HepG2 (cell line): ENCODE data around the gene NFS1. TPM values are rescaled to one million over a fixed set of nuclear protein-coding genes. Genes with fewer than 3 reads are reported as not detected.

Experiments used
- ATAC-seq: fragments of 200-7000 bp; cut with Tn5 transposase; 3 replicates; pipeline ENCODE4 v1.9.1; 2020; ENCODE audit warnings: mild to moderate bottlenecking, moderate library complexity
- BruUV-seq: library from RNA; stranded (reverse); fragments of 400-500 nt; replicated peaks from 2 replicates; lab custom pipeline; 2021; lab: Mats Ljungman, UMichigan
- CTCF ChIA-PET: fragments of 300-600 bp; formaldehyde crosslinking; extraction: SDS; loops from one replicate; lab custom pipeline; 2021; ENCODE audit warnings: low total read pairs, inconsistent platforms, low intra/inter-chr PET ratio; lab: Yijun Ruan, JAX
- POLR2A ChIA-PET: fragments of 350-600 bp; sonication (Branson Sonifier 250); formaldehyde crosslinking; loops from one replicate; lab custom pipeline; 2020; ENCODE audit warnings: antibody characterized with exemption, inconsistent platforms; lab: Yijun Ruan, JAX
- DNase-seq: peaks from one replicate; pipeline ENCODE4 v3.0.0-alpha.2; 2015; ENCODE audit warnings: low spot score
- FAIRE-seq: peaks from 3 replicates; lab custom pipeline; 2011; peaks lifted over from hg19 to GRCh38; lab: Jason Lieb, UNC
- H2AFZ ChIP-seq: one replicate; pipeline ENCODE4 v1.6.1; 2011; ENCODE audit warnings: low read length, inconsistent platforms
- H3K27ac ChIP-seq: fragments of 300-600 bp; 3 replicates; pipeline ENCODE4 v1.8.0; 2011; ENCODE audit warnings: mixed run types, mild to moderate bottlenecking, mixed read lengths, low read length, inconsistent platforms; ENCODE audit not compliant: insufficient read depth; ENCODE audit errors: extremely low read length
- H3K27me3 ChIP-seq, 2 experiments: fragments of 200-600 bp in 1 of 2; 2 replicates in 1 of 2; 3 replicates in 1 of 2; pipeline versions ENCODE4 v1.6.0 to v1.8.0; 2011; ENCODE audit warnings: low read length in 2 of 2, mild to moderate bottlenecking in 2 of 2, moderate library complexity in 2 of 2, inconsistent platforms in 1 of 2; ENCODE audit not compliant: insufficient read depth in 2 of 2, control insufficient read depth in 1 of 2
- H3K36me3 ChIP-seq, 2 experiments: fragments of 200-600 bp in 1 of 2; replicated peaks in 1 of 2; 2 replicates in 1 of 2; 3 replicates in 1 of 2; pipeline versions ENCODE4 v1.5.1 to v1.8.0; 2011; ENCODE audit warnings: low read length in 2 of 2, inconsistent platforms in 1 of 2; ENCODE audit not compliant: insufficient read depth in 2 of 2, control insufficient read depth in 1 of 2
- H3K4me1 ChIP-seq: 2 replicates; pipeline ENCODE4 v1.5.1; 2012; ENCODE audit warnings: low read length, inconsistent platforms; ENCODE audit not compliant: insufficient read depth
- H3K4me2 ChIP-seq: 2 replicates; pipeline ENCODE4 v1.6.0; 2011; ENCODE audit warnings: low read depth, low read length, inconsistent platforms
- H3K4me3 ChIP-seq, 3 experiments: fragments of 200-600 bp in 1 of 3; sonication (generic), shearing (Covaris generic) in 1 of 3; replicated peaks in 1 of 3; 2 replicates each; pipeline ENCODE4 v1.5.1; 2011 to 2016; ENCODE audit warnings: low read length in 3 of 3, inconsistent platforms in 2 of 3, low read depth in 2 of 3, mild to moderate bottlenecking in 2 of 3, control low read depth in 1 of 3, mixed read lengths in 1 of 3; ENCODE audit not compliant: insufficient read depth in 1 of 3
- H3K79me2 ChIP-seq: one replicate; pipeline ENCODE4 v1.6.1; 2011; ENCODE audit warnings: low read length, inconsistent platforms; ENCODE audit not compliant: insufficient read depth
- H3K9ac ChIP-seq: 2 replicates; pipeline ENCODE4 v1.6.0; 2011; ENCODE audit warnings: mild to moderate bottlenecking, low read depth, low read length, inconsistent platforms; ENCODE audit not compliant: insufficient read depth
- H3K9me3 ChIP-seq: 2 replicates; pipeline ENCODE4 v1.5.1; 2012; ENCODE audit warnings: mild to moderate bottlenecking, low read length
- H4K20me1 ChIP-seq: 2 replicates; pipeline ENCODE4 v1.6.0; 2011; ENCODE audit warnings: inconsistent platforms, mild to moderate bottlenecking, low read length, moderate library complexity; ENCODE audit not compliant: insufficient read depth
- CREBL2 ChIP-seq: sonication (generic); formaldehyde crosslinking; IDR thresholded peaks from 2 replicates; pipeline ENCODE4 v1.8.1; 2023; ENCODE audit warnings: missing genetic modification reagents, mild to moderate bottlenecking, borderline replicate concordance
- ELF4 ChIP-seq: sonication (generic); formaldehyde crosslinking; IDR thresholded peaks from 2 replicates; pipeline ENCODE4 v1.5.0; 2020; ENCODE audit warnings: missing genetic modification reagents, mild to moderate bottlenecking, moderate library complexity, borderline replicate concordance
- PAF1 ChIP-seq: IDR thresholded peaks from 2 replicates; pipeline ENCODE4 v1.6.1; 2016; ENCODE audit warnings: missing genetic modification reagents, missing compliant biosample characterization
- POLR2A ChIP-seq, 2 experiments: IDR thresholded peaks; 2 replicates each; pipeline ENCODE4 v1.6.1; 2011; ENCODE audit warnings: low read depth in 2 of 2, low read length in 2 of 2, mild to moderate bottlenecking in 1 of 2, moderate library complexity in 1 of 2; ENCODE audit not compliant: insufficient read depth in 1 of 2
- POLR2AphosphoS2 ChIP-seq: IDR thresholded peaks from 2 replicates; pipeline ENCODE4 v1.6.1; 2011; ENCODE audit warnings: low read depth, low read length, improper control_type of control experiment
- RAD21 ChIP-seq: fragments of 450-650 bp; formaldehyde crosslinking; IDR thresholded peaks from 2 replicates; pipeline ENCODE4 v1.5.0; 2020; ENCODE audit warnings: mild to moderate bottlenecking
- RBM22 ChIP-seq: fragments of 200-400 bp; formaldehyde crosslinking; optimal IDR thresholded peaks from 2 replicates; pipeline ENCODE3; 2017; ENCODE audit warnings: mild to moderate bottlenecking, low read length, moderate library complexity
- SOX13 ChIP-seq, 3 experiments: fragments of 450-650 bp in 1 of 3; sonication (generic) in 1 of 3; formaldehyde crosslinking in 1 of 3; IDR thresholded peaks in 2 of 3; conservative IDR thresholded peaks in 1 of 3; 2 replicates each; pipeline versions ENCODE4 v1.5.0 to v1.6.1; 2016 to 2020; ENCODE audit warnings: antibody characterized with exemption in 1 of 3, mild to moderate bottlenecking in 1 of 3, missing compliant biosample characterization in 1 of 3, missing genetic modification reagents in 1 of 3, moderate library complexity in 1 of 3
- THYN1 ChIP-seq: sonication (generic); formaldehyde crosslinking; IDR thresholded peaks from 2 replicates; pipeline ENCODE4 v1.8.1; 2023; ENCODE audit warnings: low read depth, mild to moderate bottlenecking, moderate library complexity, missing genetic modification reagents, borderline replicate concordance
- XRCC5 ChIP-seq: fragments of 200-400 bp; formaldehyde crosslinking; optimal IDR thresholded peaks from 2 replicates; pipeline ENCODE3; 2017; ENCODE audit warnings: mild to moderate bottlenecking, low read length
- ZBED4 ChIP-seq: sonication (generic); formaldehyde crosslinking; IDR thresholded peaks from 2 replicates; pipeline ENCODE4 v1.4.0; 2020; ENCODE audit warnings: missing genetic modification reagents, borderline replicate concordance
- ZNF20 ChIP-seq: sonication (generic); formaldehyde crosslinking; IDR thresholded peaks from 2 replicates; pipeline ENCODE4 v1.4.0; 2020; ENCODE audit warnings: mild to moderate bottlenecking, moderate library complexity, missing genetic modification reagents
- ZNF44 ChIP-seq: sonication (generic); formaldehyde crosslinking; IDR thresholded peaks from 2 replicates; pipeline ENCODE4 v1.5.1; 2020; ENCODE audit warnings: mild to moderate bottlenecking, missing genetic modification reagents
- ZNF547 ChIP-seq: sonication (generic); formaldehyde crosslinking; IDR thresholded peaks from 2 replicates; pipeline ENCODE4 v1.5.1; 2020; ENCODE audit warnings: mild to moderate bottlenecking, missing genetic modification reagents
- WGBS: methylation state at CpG from one replicate; pipeline ENCODE4 v1.1.6; 2017; ENCODE audit warnings: low lambda C conversion rate; 5-methylcytosine and 5-hydroxymethylcytosine counted together
- in situ Hi-C: cut with HindIII; loops from 2 replicates; pipeline ENCODE4 v1.10.0; 2017; ENCODE audit warnings: low pct_unique_long_range_greater_than_20kb; ENCODE audit not compliant: extremely low pct_ligation_motif_present
- intact Hi-C: fragments of 100-400 bp; cut with micrococcal nuclease; formaldehyde crosslinking; loops from one replicate; pipeline ENCODE4 v1.10.0; 2022; ENCODE audit not compliant: unreplicated experiment
- polyA plus RNA-seq, 8 experiments: library from polyadenylated mRNA; depleted of rRNA in 3 of 8; stranded (reverse) in 7 of 8; unstranded in 1 of 8; fragments of >200 nt; fragmentation: Illumina TruSeq in 4 of 8; extraction: Trizol in 4 of 8; gene quantifications; 2 replicates each; pipeline versions ENCODE4 v1.2.1 to v1.2.3, GENCODE V29; 2011 to 2016; ENCODE audit warnings: low read depth in 4 of 8, missing spikeins in 1 of 8, mixed read lengths in 1 of 8; ENCODE audit not compliant: insufficient read depth in 1 of 8
- total RNA-seq, 5 experiments: library from RNA; depleted of rRNA; stranded (reverse); fragments of >200 nt; fragmentation: Illumina TruSeq; extraction: Trizol; gene quantifications; 2 replicates each; pipeline ENCODE4 v1.2.3, GENCODE V29; 2016; ENCODE audit warnings: low read depth in 1 of 5

The NFS1 gene
- total and polyA plus RNA-seq, 2 of the 13 experiments (the other 11 are each of a cell fraction or from before 2014, with no cell fraction given) = 65.9 to 88.1 TPM

GRCh38 chr20:35709259-35709658 is 10.1 kb upstream of the NFS1 start (continued):
- TF ChIP-seq ZNF44 (CRISPR knock-in tag) = peak; percentile 33; the same call in 1 of the 2 replicates
- TF ChIP-seq XRCC5 = no peak
- 0 out of 2 replicates have a peak, but pooled peaks have one; percentile 77 for TF ChIP-seq PAF1
- TF ChIP-seq CREBL2 = 0 out of 2 replicates have a peak, but pooled peaks have one; percentile 29
- TF ChIP-seq THYN1 (CRISPR knock-in tag) = 0 out of 2 replicates have a peak, but pooled peaks have one; percentile 60
- peak; percentile 27 to 49; a peak in 2 of 4 replicates for TF ChIP-seq POLR2A (IDR thresholded peaks at IDR 0.05; ENCODE audit: insufficient read depth in 1 of 2, low read depth in 2 of 2, low read length in 2 of 2)
- TF ChIP-seq RBM22 = peak; percentile 100
- TF ChIP-seq ZNF547 = no peak
- TF ChIP-seq, all 625 proteins: peak for 18

GRCh38 chr20:35708502-35708901 is 9.3 kb upstream of the NFS1 start:
- Histone ChIP-seq H2AFZ (no peak overlapping the region), H3K4me3 (no peak overlapping the region), H4K20me1 (peaks cover 96% of the 10 kb centered on the region), H3K4me1 (no peaks in the 10 kb centered on the region; the same call in 1 of the 2 replicates), H3K36me3 (peaks cover 46 to 89% of the 10 kb centered on the region in 2 experiments), H3K79me2 (peaks cover 51% of the 10 kb centered on the region), H3K27ac (no peak overlapping the region), H3K9me3 (no peaks in the 10 kb centered on the region), H3K4me2 (no peak overlapping the region), H3K9ac (no peak overlapping the region), H3K27me3 (no peaks in the 10 kb centered on the region)
- DNase-seq (no peak), FAIRE-seq (no peak), ATAC-seq (no peak)
- TF ChIP-seq POLR2AphosphoS2 (0 out of 2 replicates have a peak, but pooled peaks have one; percentile 60), ZNF20 (CRISPR knock-in tag) (peak; percentile 58; the same call in 1 of the 2 replicates), RBM22 (no peak), SOX13 (IDR thresholded peaks at IDR 0.05) (no peak), SOX13 (CRISPR knock-in tag; conservative IDR thresholded peaks at IDR 0.05 in 1 of 2, IDR thresholded peaks at IDR 0.05 in 1 of 2) (0 out of 4 replicates have a peak, but pooled peaks of 1 of the 2 experiments have one; percentile 57), ZBED4 (no peak), ELF4 (CRISPR knock-in tag) (0 out of 2 replicates have a peak, but pooled peaks have one; percentile 31), RAD21 (CRISPR knock-in tag) (0 out of 2 replicates have a peak, but pooled peaks have one; percentile 7)
- in situ Hi-C loops = no loop called here
- 100% methylated on average over 1 of the region's 1 CpG for WGBS
- BruUV-seq = no TSS peak
- POLR2A ChIA-PET = interaction anchor here (1.2 to 23.6 kb wide), 5 partner anchors 7 to 34 kb away, joined by 4 to 319 read pairs (median 17); partner anchors contain the start of genes NFS1, RBM39 and ROMO1
- intact Hi-C loops = no loop called here
- CTCF ChIA-PET = no interaction called here
